Erythroblast (primary cell): ENCODE data around the gene RIN3.

Experiments used
- GATA1 ChIP-seq: IDR thresholded peaks from 2 replicates; pipeline ENCODE4 v1.6.1; 2011; ENCODE audit warnings: low read depth, mild to moderate bottlenecking, control low read depth, low read length, moderate library complexity
- POLR2A ChIP-seq: IDR thresholded peaks from 2 replicates; pipeline ENCODE4 v1.6.1; 2011; ENCODE audit warnings: mild to moderate bottlenecking, low read length

DNA sequence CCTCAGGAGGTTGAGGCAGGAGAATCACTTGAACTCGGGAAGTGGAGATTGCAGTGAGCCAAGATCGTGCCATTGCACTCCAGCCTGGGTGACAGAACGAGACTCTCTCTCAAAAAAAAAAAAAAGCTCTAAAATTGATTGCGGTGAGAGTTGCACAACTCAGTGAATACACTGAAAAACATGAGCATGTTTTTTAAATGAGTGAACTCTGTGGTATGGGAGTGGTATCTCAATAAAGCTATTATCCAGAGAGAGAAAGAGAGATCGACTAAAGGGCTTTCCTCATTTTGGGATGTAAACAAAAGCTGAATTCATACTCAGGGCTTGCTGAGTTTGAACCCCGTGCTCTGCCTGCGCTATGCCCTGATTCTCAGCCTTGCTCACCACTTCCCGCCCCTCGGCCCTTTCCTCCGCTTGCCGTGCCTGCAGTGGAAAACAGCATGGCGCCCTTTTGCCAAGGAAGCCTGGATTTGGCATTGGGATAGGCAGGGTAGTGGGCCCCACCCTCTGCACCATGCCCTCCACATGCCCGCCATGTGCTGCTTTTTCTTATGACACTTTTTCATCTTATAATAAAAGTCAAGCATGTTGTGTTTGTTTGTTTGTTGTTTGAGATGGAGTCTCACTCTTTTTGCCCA lies 132.4 kb downstream of the RIN3 start:
- TF ChIP-seq POLR2A = no peak
- TF ChIP-seq GATA1 = no peak
